GM12872 (cell line): ENCODE results near the gene PRKCH.

ENCODE experiments used
- CTCF ChIP-seq: IDR thresholded peaks from 3 replicates; pipeline ENCODE4 v1.5.1; 2011; ENCODE audit warnings: low read depth, mild to moderate bottlenecking, low read length, moderate library complexity; ENCODE audit not compliant: insufficient read depth

PRKCH gene

GRCh38 chr14:61357123-61357522 is 35.7 kb downstream of the PRKCH start:
- TF ChIP-seq CTCF, result no peak

- TF ChIP-seq CTCF, result no peak
Observed at GRCh38 chr14:61358554-61359226, 37.3 kb downstream of the PRKCH start.

- no peak for TF ChIP-seq CTCF
Observed at GRCh38 chr14:61360796-61361525, 39.6 kb downstream of the PRKCH start.

GRCh38 chr14:61362072-61362750 is 40.8 kb downstream of the PRKCH start:
- no peak for TF ChIP-seq CTCF

- TF ChIP-seq CTCF, result no peak
Observed at GRCh38 chr14:61364243-61364642, 42.9 kb downstream of the PRKCH start.

- TF ChIP-seq CTCF, result no peak
Observed at GRCh38 chr14:61365667-61366212, 44.4 kb downstream of the PRKCH start.

- no peak for TF ChIP-seq CTCF
Observed at GRCh38 chr14:61368114-61368710, 46.8 kb downstream of the PRKCH start.
